ENCODE measurements around the gene CRISPLD2. TPM values are rescaled to one million over a fixed set of nuclear protein-coding genes. Genes with fewer than 3 reads are reported as not detected.

Gene CRISPLD2
- total and polyA plus RNA-seq, 9 of the 15 experiments (the other 6 are each of a cell fraction or from before 2014, with no cell fraction given), result 0.03 to 0.24 (median 0.04) TPM; not detected in 4

GRCh38 chr16:84806256-84806889 is 13.4 kb upstream of the CRISPLD2 start (continued):
- TF ChIP-seq YBX1 (IDR thresholded peaks at IDR 0.05) (no peak), ZNF77 (CRISPR knock-in tag; IDR thresholded peaks at IDR 0.05) (no peak), U2AF2 (optimal IDR thresholded peaks at IDR 0.05; ENCODE audit: low read depth, low read length) (no peak), MITF (IDR thresholded peaks at IDR 0.05) (no peak), ZNF384 (IDR thresholded peaks at IDR 0.05; ENCODE audit: low read depth, low read length) (peak; percentile 45; the same call in 1 of the 2 replicates), ZNF507 (tag; conservative IDR thresholded peaks at IDR 0.05) (no peak), ZFP36 (IDR thresholded peaks at IDR 0.05; ENCODE audit: low read depth, low read length, partially characterized antibody) (no peak), ZNF436 (CRISPR knock-in tag; IDR thresholded peaks at IDR 0.05) (no peak), NELFE (IDR thresholded peaks at IDR 0.05; ENCODE audit: insufficient read depth, insufficient read length) (no peak), MGA (IDR thresholded peaks at IDR 0.05) (no peak; the same call in none of the 2 replicates), SNAPC5 (CRISPR knock-in tag; IDR thresholded peaks at IDR 0.05) (no peak), ELF2 (CRISPR knock-in tag; IDR thresholded peaks at IDR 0.05) (0 out of 2 replicates have a peak, but pooled peaks have one; percentile 44), HES1 (IDR thresholded peaks at IDR 0.05; ENCODE audit: low read depth) (no peak), CCNT2 (IDR thresholded peaks at IDR 0.05; ENCODE audit: borderline replicate concordance, extremely low read depth, insufficient read length, low read depth, low read length) (peak; percentile 18), KDM4B (IDR thresholded peaks at IDR 0.05; ENCODE audit: borderline replicate concordance in 2 of 2, low read depth in 1 of 2) (0 out of 4 replicates have a peak, but pooled peaks of 1 of the 2 experiments have one; percentile 62)
